GM19025 (cell line): ENCODE measurements around the gene HDAC2.
"Not testable (repeated sequence)": the region's sequence is repeated elsewhere in the genome, so short reads cannot be mapped to it uniquely, and the experiment has no call there.

Source experiments
- ATAC-seq: cut with Tn5 transposase; IDR thresholded peaks from one replicate; pipeline ENCODE4 v1.9.1; 2021; ENCODE audit warnings: mild to moderate bottlenecking, low read depth, moderate library complexity; ENCODE audit not compliant: unreplicated experiment

Gene HDAC2

DNA sequence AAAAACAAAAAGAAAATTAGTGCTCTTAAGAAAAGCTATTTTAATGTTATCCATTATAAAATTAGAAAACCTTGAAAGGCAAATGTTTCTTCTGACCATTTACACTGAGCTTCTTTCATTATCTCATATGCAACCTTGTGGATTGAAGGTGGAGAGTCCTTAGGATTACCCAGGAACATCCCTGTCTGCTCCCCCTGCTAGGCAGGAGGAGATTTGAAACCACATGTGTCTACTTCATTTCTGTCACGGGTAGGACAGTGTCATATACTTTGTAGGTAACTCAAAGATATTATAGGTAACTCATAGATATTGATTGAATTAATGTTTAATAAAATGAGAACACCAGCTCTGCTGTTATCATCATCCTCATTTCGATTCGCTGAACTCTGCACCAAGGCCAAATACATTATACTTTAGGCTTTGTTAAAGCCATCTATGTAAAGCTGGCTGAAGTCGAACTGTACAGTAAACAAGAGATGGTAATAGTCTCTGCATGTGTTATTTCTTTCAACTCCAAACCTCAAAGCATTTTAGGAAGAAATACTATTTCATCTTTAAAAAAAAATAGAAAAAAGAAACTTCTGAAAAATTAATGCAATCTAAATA, 49.5 kb downstream of the HDAC2 start:
- ATAC-seq, result no peak

DNA sequence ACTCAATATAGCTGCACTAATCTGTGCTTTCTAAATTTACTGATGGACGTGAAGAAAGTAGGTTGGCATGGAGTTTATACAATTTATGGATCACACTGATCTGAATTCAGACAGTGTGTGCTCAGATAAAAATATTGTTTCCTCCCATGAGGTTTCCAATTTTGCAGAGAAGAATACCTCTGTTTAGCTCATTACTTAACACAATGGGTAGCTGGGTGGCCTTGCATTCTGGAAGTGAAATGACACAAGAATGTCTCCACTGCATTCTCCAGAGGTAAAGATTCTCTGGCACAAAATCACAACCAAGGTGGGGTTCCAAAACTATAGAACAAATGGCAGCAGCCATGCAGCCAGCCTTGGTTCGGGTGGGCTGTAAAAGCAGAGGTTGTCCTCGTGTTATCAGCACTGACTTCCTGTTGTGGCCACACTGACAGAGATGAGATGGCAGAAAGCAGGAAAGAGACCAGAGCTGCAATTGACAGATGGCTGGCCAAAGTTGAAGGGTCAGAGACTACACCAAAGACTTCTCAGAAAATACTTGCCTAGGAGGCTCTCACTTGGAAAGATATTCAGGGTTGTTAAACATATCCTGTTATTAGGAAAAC, 50.2 kb downstream of the HDAC2 start:
- no peak for ATAC-seq

DNA sequence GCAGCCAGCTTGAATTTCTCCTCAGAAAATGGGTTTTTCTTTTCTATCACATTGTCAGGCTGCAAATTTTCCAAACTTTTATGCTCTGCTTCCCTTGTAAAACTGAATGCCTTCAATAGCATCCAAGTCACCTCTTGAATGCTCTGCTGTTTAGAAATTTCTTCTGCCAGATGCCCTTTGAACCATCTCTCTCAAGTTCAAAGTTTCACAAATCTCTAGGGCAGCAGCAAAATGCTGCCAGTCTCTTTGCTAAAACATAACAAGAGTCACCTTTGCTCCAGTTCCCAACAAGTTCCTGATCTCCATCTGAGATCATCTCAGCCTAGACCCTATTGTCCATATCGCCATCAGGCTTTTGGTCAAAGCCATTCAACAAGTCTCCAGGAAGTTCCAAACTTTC, 60.7 kb downstream of the HDAC2 start:
- ATAC-seq, result not testable (repeated sequence)

DNA sequence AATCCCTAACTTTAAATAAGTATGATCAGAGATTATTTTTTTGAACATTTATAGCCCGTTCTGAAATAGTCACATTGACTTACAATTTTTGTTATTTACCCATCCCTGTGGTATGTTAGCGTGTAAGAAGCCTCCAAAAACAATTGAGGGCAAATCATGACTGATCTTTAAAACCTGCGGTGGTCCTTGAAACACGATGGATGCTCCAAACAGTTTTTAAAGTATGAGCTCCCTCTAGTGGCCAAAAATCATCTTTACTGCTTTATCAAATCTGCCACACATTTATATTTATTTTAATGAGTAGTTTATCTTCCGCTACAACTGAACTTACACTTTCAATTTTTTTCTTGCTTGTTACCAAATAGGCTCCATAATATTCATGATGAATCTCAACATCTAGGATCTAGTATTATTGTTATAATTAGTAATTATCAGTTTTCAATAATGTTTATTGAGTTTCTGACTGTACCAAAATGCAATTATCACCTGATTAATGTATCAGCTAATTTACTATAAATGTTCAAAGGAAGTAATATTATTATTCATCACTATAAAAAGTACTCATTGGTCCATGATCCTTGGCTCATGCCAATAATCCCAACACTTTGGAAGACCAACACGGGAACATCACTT, 61.6 kb downstream of the HDAC2 start:
- ATAC-seq, result no peak

DNA sequence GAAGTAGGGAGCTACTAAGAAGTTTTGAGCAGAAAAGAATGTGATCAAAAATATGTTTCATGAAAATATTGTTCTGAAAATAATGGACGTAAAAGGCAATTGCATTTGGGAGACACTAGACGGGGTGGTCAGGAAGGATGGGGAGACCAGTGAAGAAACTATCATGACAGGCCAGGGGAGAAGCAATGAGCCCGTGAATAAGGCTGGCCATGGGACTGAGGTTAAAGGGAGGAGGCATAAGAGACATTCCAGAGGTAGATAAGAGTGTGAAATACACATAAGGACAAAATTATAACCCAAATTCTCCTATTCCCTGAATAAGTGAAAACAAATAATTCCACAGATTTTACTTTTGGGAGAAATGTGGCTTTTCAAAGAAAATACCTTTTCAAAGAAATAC, 62.1 kb downstream of the HDAC2 start:
- no peak for ATAC-seq

DNA sequence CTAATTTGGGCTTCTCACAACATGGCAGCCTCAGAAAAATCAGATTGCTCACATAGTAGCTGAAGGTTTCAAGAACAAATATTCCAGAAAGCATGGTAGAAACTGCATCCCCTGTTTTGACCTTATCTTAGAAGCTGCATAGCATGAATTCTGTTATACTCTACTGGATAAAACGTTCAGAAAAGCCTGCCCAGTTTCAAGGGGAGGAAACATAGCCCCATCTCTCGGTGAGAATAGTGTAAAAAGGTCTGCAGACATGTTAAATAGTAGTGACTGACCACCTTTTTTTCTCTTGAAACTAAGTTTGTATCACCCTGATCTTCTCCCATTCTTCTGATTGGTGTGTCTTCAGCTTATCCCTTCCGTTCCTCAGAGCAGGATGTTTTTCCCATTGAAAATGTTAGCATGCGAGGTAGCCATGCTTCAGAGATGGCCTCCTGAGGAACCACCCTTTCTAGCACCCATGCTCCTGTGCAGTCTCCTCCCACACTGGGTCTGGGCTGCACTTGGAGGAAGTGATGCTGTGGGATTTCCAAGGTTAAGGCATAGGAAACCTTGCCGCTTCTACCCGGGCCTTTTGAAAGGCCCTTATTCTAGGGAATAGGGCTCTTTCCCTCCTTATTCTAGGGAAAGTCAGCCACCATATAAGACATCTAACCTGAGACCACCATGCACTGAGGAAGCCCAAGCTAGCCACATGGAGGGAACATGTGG, 63.7 kb downstream of the HDAC2 start:
- no peak for ATAC-seq

DNA sequence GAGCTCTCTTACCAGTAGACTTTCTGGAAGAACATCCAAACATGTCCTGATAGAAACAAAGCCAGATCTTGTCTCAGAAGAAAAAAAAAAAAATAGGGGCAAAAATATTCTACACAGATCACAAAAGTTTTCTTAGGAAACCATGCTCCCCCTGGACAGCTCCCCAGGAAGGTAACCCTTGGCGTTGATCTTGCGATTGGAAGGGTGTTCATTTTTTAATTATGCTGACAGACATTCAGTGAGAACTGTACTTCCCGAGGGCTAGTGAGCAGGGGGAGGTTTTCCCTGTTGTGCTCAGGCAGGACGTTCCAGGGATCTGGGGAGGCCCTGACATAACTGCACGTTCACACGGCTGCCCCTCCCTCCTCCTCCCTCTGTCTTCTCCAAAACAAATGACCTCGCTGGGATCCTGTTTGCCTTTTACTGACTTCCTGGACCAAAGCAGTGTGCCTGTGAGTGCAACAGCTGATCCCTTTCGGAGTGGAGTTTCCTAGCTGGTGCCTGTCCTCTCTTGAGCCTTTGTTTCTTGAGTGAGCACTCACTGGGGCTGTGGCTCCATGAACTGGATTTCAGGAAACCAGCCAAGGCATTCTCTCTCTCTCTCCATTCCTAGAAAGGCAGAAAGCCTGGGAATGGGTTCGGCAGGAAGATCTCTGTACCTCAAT, 67.2 kb downstream of the HDAC2 start:
- no peak for ATAC-seq

DNA sequence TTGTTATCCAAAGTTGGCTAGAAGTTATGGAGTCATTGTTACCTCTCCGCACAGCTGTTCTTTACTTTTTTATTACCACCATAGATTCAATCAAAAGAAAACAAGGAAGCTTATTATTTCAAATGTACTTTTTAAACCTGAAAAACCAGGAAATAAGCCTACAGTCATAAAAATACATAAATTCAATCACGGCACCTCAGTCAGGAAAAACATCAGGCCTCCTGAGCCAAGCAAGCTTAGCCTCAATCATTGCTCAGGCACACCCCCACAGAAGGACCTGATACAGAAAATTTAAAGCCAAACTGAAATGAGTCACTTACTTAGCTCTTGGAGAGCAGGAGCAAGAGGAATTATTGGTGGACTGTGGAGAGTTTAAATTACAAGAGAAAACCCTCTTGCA, 69.5 kb downstream of the HDAC2 start:
- ATAC-seq, result no peak

DNA sequence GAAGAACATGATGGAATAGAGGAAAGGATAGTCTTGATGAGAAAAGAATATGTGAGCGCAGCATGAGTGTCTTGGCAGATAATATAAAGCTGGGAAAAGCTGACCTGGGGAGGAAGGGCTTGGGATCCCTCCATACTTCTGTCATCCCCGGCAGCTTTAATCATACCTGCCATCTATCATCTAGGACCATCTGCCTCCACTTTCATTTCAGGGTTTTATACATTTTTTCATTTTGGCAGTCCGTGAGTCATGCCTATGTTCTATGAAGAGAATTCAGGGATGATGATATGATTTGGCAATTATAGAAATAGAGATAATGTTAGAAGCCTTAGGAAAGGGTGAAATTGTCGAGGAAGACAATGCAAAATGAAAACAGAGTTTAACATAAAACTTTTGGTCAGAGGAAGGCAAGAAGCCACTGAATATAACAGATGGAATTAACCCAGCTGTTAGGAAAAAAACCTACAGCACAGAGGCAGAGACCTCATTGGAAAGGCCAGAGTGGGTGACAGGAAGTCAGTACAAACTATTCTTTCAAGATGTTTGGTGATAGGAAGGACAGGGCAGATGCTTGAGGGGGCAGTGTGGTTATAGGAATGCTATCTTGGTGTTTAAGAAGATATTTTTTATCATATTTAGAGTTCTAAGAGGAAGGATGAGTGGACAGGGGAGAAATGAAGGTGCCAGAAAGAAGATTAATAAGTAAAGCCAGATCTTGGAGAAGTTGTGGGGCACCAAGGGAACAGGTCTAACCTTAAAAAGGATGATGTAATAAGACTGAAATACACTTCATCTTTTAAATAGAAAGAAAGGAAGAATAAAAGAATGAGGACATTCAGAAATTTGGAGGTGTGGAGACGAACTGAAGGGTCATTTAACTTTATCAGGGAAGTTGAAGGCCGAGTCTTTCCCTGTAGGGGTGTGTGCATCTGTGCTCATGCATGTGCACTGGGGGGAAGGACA, 76.0 kb downstream of the HDAC2 start:
- ATAC-seq, result no peak

DNA sequence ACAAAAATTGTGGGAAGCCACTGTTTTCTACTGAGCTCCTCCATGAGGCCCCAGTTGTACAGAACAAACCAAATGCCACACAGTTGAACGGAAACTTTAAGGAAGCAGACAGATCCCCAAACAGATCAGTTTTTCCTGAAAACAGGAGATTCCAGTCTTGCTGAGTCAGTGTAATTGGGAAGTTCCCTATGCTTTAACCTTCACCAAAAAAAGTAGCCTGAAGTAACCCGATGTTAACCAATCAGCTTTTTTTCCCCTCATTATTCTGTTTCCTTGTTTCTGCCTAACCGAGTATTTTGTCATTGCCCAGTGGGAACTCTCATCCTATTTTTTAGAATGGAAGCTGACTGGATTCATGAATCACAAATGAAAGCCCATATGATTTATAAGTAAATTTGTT, 77.1 kb downstream of the HDAC2 start:
- no peak for ATAC-seq

DNA sequence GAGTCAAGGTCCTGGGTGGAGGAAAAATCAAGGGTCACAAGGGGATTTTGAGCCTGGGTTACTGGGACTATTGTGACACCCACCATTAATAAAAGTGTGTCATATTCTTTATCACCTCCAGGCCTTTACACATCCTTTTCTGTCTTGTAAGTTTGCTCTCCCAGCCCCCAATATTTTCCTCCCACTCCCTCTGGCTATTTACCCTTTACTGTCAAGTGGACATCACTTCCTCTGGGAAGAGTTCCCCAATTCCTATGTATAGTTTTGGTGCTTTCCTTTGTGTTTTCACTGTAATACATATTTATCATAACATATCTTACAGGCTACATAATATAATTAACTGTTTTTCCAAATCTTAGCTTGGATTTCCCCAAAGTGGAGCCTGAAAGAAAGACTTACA, 77.5 kb downstream of the HDAC2 start:
- ATAC-seq, result no peak

DNA sequence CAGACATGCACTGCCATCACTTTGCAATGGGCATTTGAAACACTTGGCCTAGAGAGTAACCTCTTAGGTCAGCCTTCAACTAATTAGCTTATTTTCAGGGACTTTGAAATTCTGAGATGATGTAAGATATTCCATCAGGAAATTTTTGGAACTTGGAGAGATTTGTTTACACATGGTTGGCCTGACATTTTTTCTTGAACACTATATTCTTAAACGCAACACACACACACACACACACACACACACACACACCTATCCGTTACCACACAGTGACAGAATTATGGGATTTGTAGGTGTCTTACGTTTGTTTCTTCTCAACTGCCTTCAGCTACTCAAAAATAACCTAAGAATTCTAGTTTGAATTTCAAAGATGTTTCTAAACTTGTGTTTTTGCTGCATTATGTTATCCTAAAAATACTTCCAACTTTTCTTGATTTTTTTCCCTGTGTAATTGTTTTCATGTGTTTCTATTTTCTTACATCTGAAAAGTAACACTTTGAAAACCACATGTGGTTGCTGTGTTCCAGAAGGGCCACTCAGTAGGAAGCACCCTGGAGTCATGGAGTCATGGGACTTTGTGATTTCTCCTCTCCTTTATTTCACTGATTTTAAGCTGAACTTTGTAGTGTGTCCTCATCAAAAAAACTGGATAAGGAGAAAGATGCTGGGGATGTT, 81.9 kb downstream of the HDAC2 start:
- no peak for ATAC-seq

DNA sequence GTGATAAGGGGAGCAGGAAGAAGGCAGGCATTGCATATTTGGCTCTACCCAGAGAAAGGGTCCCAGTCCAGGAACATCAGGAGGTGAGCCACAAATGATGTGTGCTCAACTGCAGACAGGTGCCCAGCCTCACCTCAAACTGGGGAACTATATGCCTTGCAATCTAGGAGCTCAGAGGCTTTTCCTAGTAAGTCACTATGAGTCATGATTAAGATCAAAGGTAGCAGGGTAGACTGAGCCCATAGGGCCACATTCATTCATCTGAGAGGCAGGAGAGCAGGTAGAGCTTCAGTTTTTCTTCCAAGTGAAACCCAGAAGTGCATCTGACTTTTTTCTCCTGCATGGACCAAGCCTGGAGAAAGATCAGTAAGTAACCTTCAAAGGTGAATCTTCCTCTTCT, 82.5 kb downstream of the HDAC2 start:
- no peak for ATAC-seq

DNA sequence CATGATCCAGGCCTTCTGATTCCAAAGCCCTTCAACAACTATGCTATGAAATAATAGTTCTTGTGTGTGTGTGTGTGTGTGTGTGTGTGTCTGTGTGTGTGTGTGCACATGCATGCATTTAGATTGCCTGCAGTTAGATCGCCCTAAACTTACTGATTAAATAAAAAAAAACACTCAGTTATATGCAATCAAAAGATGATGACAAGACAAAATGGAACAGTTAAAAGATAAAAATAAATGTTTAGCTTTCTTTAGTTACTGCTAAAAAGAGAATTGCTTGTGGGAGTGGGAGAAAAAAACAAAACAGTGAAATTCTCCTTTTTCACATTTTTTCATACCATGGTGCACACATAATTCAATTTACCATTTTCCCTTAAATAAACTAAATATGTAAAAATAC, 84.4 kb downstream of the HDAC2 start:
- no peak for ATAC-seq

DNA sequence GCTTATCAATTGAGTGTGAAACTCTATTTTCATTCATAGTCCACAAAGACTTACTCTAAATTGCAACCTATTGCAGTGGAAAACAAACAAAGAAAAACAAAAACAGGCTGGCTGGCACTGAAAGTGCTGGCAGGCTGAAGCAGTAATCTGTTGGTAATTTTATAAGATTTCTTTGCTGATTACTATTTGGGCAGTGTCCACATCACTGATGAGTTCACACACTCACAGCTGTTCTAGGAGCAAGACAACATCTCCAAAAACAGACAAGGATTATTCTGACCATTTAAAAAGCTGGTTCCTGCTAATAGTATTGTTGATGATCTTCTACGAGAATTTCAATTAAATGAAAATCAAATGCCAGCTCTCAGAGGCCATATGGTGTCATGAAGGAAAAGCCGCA, 86.9 kb downstream of the HDAC2 start:
- no peak for ATAC-seq
